ENCODE results near the gene MAN2B2.

The MAN2B2 gene

DNA sequence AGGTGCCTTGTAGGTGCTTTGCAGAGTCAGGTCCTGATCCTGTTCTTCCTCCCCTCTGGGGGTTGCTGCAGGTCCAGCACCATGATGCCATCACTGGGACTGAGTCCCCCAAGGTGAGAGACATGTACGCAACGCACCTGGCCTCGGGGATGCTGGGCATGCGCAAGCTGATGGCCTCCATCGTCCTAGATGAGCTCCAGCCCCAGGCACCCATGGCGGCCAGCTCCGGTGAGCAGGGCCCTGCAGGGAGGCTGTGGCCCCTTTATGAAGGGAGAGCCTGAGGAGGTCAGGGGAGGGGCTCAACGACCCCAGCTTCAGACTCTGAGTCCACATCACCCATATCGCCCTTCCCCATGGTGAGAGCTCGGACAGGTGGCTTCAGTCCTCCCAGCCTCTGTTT, 23.1 kb downstream of the MAN2B2 start:
- Histone ChIP-seq H3K27me3 (ENCODE audit: control insufficient read depth, insufficient read depth, low read length) (no peaks in the 10 kb centered on the region), H3K4me2 (ENCODE audit: low read length) (no peak overlapping the region), H3K4me1 (ENCODE audit: control insufficient read depth, insufficient read depth, low read length) (no peaks in the 10 kb centered on the region), H3K36me3 (ENCODE audit: insufficient read depth, low read length) (peaks cover 15% of the 10 kb centered on the region), H3K9ac (ENCODE audit: low read depth, low read length) (no peak overlapping the region), H3K9me3 (replicated peaks; ENCODE audit: low read length) (no peaks in the 10 kb centered on the region), H3K4me3 (ENCODE audit: low read length) (no peak overlapping the region)

- Histone ChIP-seq H3K4me1 (ENCODE audit: control insufficient read depth, insufficient read depth, low read length) (no peaks in the 10 kb centered on the region), H3K4me3 (ENCODE audit: low read length) (no peak overlapping the region), H3K4me2 (ENCODE audit: low read length) (no peak overlapping the region), H3K27me3 (ENCODE audit: control insufficient read depth, insufficient read depth, low read length) (no peaks in the 10 kb centered on the region), H3K36me3 (ENCODE audit: insufficient read depth, low read length) (peaks cover 15% of the 10 kb centered on the region), H3K9ac (ENCODE audit: low read depth, low read length) (no peak overlapping the region), H3K9me3 (replicated peaks; ENCODE audit: low read length) (no peaks in the 10 kb centered on the region)
Observed at GRCh38 chr4:6598641-6599040, 23.7 kb downstream of the MAN2B2 start.

- H3K27me3 ChIP-seq (ENCODE audit: control insufficient read depth, insufficient read depth, low read length): no peaks in the 10 kb centered on the region
- H3K36me3 ChIP-seq (ENCODE audit: insufficient read depth, low read length): peaks cover 22% of the 10 kb centered on the region
Observed at GRCh38 chr4:6601661-6602250, 26.8 kb downstream of the MAN2B2 start.

GRCh38 chr4:6602289-6602688, 27.3 kb downstream of the MAN2B2 start:
- H3K4me1 ChIP-seq (ENCODE audit: control insufficient read depth, insufficient read depth, low read length): no peaks in the 10 kb centered on the region
- H3K9me3 ChIP-seq (replicated peaks; ENCODE audit: low read length): peaks cover 8% of the 10 kb centered on the region
- H3K27me3 ChIP-seq (ENCODE audit: control insufficient read depth, insufficient read depth, low read length): no peaks in the 10 kb centered on the region
- H3K4me3 ChIP-seq (ENCODE audit: low read length): no peak overlapping the region
- peaks cover 26% of the 10 kb centered on the region for H3K36me3 ChIP-seq (ENCODE audit: insufficient read depth, low read length)
- no peak overlapping the region for H3K4me2 ChIP-seq (ENCODE audit: low read length)
- H3K9ac ChIP-seq (ENCODE audit: low read depth, low read length): no peak overlapping the region

More at GRCh38 chr4:6601661-6602250, 26.8 kb downstream of the MAN2B2 start:
- Histone ChIP-seq H3K4me3 (ENCODE audit: low read length) (no peak overlapping the region), H3K9me3 (replicated peaks; ENCODE audit: low read length) (peaks cover 8% of the 10 kb centered on the region), H3K9ac (ENCODE audit: low read depth, low read length) (no peak overlapping the region), H3K4me2 (ENCODE audit: low read length) (no peak overlapping the region), H3K4me1 (ENCODE audit: control insufficient read depth, insufficient read depth, low read length) (no peaks in the 10 kb centered on the region)

- H3K27me3 ChIP-seq (ENCODE audit: control insufficient read depth, insufficient read depth, low read length): no peaks in the 10 kb centered on the region
- H3K9ac ChIP-seq (ENCODE audit: low read depth, low read length): no peak overlapping the region
- no peak overlapping the region for H3K4me3 ChIP-seq (ENCODE audit: low read length)
- peaks cover 8% of the 10 kb centered on the region for H3K9me3 ChIP-seq (replicated peaks; ENCODE audit: low read length)
- peaks cover 22% of the 10 kb centered on the region for H3K36me3 ChIP-seq (ENCODE audit: insufficient read depth, low read length)
- H3K4me1 ChIP-seq (ENCODE audit: control insufficient read depth, insufficient read depth, low read length): no peaks in the 10 kb centered on the region
- H3K4me2 ChIP-seq (ENCODE audit: low read length): no peak overlapping the region
Observed at GRCh38 chr4:6603128-6603527, 28.1 kb downstream of the MAN2B2 start.

DNA sequence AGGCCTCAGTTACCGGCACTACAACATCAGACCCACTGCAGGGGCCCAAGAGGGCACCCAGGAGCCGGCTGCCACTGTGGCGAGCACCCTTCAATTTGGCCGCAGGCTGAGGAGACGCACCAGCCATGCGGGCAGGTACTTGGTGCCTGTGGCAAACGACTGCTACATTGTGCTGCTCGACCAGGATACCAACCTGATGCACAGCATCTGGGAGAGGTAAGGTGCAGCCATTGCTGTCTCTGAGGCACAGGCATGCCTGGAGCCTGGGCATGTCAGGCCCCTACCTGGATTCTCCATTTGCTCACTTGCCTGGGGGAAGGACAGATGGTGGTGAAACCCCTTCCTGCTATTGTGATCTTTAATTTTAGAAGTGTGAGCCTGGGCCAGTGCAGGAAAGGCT, 30.1 kb downstream of the MAN2B2 start:
- no peaks in the 10 kb centered on the region for H3K4me1 ChIP-seq (ENCODE audit: control insufficient read depth, insufficient read depth, low read length)
- H3K4me2 ChIP-seq (ENCODE audit: low read length): no peak overlapping the region
- H3K9me3 ChIP-seq (replicated peaks; ENCODE audit: low read length): peaks cover 8% of the 10 kb centered on the region
- no peaks in the 10 kb centered on the region for H3K27me3 ChIP-seq (ENCODE audit: control insufficient read depth, insufficient read depth, low read length)
- H3K9ac ChIP-seq (ENCODE audit: low read depth, low read length): no peak overlapping the region
- peaks cover 31% of the 10 kb centered on the region for H3K36me3 ChIP-seq (ENCODE audit: insufficient read depth, low read length)
- no peak overlapping the region for H3K4me3 ChIP-seq (ENCODE audit: low read length)

DNA sequence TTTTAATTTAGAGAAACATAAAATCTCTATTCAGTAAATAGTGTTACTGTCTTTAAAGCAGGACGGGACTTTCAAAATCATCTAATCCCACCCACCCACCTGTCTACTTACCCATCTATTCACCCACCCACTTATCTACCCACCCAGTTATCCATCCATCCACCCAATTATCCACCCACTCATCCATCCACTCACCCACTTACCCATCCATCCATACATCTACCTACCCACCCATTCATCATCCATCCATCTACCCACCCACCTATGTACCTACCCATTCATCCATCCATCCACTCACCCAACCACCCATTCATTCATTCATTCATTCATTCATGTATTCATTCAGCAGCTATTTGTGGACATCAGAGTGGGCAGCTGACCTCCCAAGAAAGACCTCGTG, 30.6 kb downstream of the MAN2B2 start:
- H3K36me3 ChIP-seq (ENCODE audit: insufficient read depth, low read length): peaks cover 31% of the 10 kb centered on the region
- H3K4me1 ChIP-seq (ENCODE audit: control insufficient read depth, insufficient read depth, low read length): no peaks in the 10 kb centered on the region
- H3K9me3 ChIP-seq (replicated peaks; ENCODE audit: low read length): peaks cover 8% of the 10 kb centered on the region
- no peak overlapping the region for H3K4me3 ChIP-seq (ENCODE audit: low read length)
- H3K9ac ChIP-seq (ENCODE audit: low read depth, low read length): no peak overlapping the region
- H3K27me3 ChIP-seq (ENCODE audit: control insufficient read depth, insufficient read depth, low read length): no peaks in the 10 kb centered on the region
- no peak overlapping the region for H3K4me2 ChIP-seq (ENCODE audit: low read length)

DNA sequence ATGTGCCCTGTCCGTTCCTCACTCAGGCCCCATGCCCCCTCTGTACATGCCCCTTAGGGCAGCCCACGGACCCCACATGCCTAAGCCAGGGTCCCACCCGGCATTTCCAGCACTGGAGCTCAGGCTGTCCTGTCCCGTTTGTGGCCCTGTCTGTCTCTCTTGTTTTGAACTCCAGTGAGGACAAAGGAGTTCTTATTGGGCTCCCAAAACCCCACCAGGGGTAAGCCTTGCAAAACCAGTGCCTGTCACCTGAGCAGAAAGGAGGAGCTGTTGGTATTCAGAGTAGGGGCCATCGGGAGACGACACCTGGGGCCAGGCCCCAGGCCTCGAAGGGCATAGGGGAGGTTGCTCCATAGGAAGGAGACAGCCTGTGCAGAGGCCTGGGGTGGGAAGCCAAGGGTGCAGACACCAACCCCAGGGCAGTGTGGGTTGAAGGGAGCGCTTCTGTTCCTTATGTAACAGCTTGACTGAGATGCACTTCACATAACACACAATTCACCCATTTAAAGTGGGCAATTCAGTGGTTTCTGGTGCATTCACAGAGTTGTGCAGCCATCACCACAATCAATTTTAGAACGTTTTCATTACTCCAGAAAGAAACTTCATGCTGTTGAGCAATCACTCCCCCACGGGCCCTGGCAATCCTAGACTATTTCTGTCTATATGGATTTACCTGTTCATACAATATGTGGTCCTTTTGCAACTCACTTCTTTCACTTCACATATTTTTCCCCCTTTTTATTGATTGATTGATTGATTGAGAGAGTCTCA, 31.7 kb downstream of the MAN2B2 start:
- no peaks in the 10 kb centered on the region for H3K4me1 ChIP-seq (ENCODE audit: control insufficient read depth, insufficient read depth, low read length)
- H3K4me2 ChIP-seq (ENCODE audit: low read length): no peak overlapping the region
- H3K36me3 ChIP-seq (ENCODE audit: insufficient read depth, low read length): peaks cover 36% of the 10 kb centered on the region
- H3K4me3 ChIP-seq (ENCODE audit: low read length): no peak overlapping the region
- H3K9me3 ChIP-seq (replicated peaks; ENCODE audit: low read length): peaks cover 8% of the 10 kb centered on the region
- H3K27me3 ChIP-seq (ENCODE audit: control insufficient read depth, insufficient read depth, low read length): no peaks in the 10 kb centered on the region
- H3K9ac ChIP-seq (ENCODE audit: low read depth, low read length): no peak overlapping the region

GRCh38 chr4:6607368-6608055, 32.5 kb downstream of the MAN2B2 start:
- Histone ChIP-seq H3K4me2 (ENCODE audit: low read length) (no peak overlapping the region), H3K36me3 (ENCODE audit: insufficient read depth, low read length) (peaks cover 36% of the 10 kb centered on the region), H3K9ac (ENCODE audit: low read depth, low read length) (no peak overlapping the region), H3K4me1 (ENCODE audit: control insufficient read depth, insufficient read depth, low read length) (no peaks in the 10 kb centered on the region), H3K4me3 (ENCODE audit: low read length) (no peak overlapping the region), H3K27me3 (ENCODE audit: control insufficient read depth, insufficient read depth, low read length) (no peaks in the 10 kb centered on the region), H3K9me3 (replicated peaks; ENCODE audit: low read length) (peaks cover 8% of the 10 kb centered on the region)

- H3K4me2 ChIP-seq (ENCODE audit: low read length): no peak overlapping the region
- H3K27me3 ChIP-seq (ENCODE audit: control insufficient read depth, insufficient read depth, low read length): no peaks in the 10 kb centered on the region
- peaks cover 8% of the 10 kb centered on the region for H3K9me3 ChIP-seq (replicated peaks; ENCODE audit: low read length)
- no peaks in the 10 kb centered on the region for H3K4me1 ChIP-seq (ENCODE audit: control insufficient read depth, insufficient read depth, low read length)
- H3K9ac ChIP-seq (ENCODE audit: low read depth, low read length): no peak overlapping the region
- peaks cover 36% of the 10 kb centered on the region for H3K36me3 ChIP-seq (ENCODE audit: insufficient read depth, low read length)
- no peak overlapping the region for H3K4me3 ChIP-seq (ENCODE audit: low read length)
Observed at GRCh38 chr4:6608758-6609414, 33.9 kb downstream of the MAN2B2 start.

DNA sequence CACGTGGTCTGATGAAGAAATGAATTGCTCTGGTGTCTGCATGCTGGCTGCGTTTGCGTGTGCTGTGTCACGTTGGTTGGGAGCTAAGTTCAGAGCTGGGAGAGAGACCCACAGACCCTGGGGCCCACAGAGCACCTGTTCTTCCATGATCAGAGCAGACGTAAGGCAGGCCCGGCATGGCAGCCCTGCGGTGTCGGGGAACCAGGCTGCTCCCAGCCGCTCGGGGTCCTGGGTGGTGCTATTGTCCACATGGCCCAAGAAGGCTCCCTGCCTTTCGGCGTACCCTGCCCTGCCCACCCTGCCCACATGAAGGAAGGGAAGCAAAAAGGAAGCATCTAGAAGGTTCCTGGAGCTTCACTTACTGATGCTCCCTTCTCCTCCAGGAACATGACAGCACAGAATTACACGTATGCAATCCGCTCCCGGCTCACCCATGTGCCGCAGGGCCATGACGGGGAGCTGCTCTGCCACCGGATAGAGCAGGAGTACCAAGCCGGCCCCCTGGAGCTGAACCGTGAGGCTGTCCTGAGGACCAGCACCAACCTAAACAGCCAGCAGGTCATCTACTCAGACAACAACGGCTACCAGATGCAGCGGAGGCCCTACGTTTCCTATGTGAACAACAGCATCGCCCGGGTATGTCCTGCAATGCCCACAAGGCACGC, 34.6 kb downstream of the MAN2B2 start:
- Histone ChIP-seq H3K36me3 (ENCODE audit: insufficient read depth, low read length) (peaks cover 36% of the 10 kb centered on the region), H3K9ac (ENCODE audit: low read depth, low read length) (no peak overlapping the region), H3K4me3 (ENCODE audit: low read length) (no peak overlapping the region), H3K4me2 (ENCODE audit: low read length) (no peak overlapping the region), H3K9me3 (replicated peaks; ENCODE audit: low read length) (peaks cover 8% of the 10 kb centered on the region), H3K27me3 (ENCODE audit: control insufficient read depth, insufficient read depth, low read length) (no peaks in the 10 kb centered on the region), H3K4me1 (ENCODE audit: control insufficient read depth, insufficient read depth, low read length) (no peaks in the 10 kb centered on the region)

Measured in skeletal muscle satellite cell (primary cell).